ENCODE results near the gene VEPH1.

Gene VEPH1

DNA sequence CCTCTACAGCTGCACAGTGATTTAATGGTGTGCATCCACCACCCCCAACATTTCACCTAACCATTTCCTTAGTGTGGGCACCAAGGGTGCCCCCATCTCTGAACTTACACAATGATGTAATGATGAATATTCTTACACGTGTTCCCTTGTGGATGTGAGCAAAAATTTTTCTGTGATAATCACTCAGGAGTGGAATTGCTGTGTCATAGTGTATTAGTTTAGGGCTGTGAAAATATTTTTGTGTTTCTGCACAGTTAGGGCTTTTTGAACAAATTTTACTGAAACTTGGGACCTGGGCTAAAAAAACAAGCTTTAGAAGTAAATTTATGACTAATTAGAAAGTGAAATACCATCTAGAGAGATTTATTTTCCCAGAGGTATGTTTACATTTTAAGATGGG, 208.7 kb downstream of the VEPH1 start:
- no peak for DNase-seq

DNA sequence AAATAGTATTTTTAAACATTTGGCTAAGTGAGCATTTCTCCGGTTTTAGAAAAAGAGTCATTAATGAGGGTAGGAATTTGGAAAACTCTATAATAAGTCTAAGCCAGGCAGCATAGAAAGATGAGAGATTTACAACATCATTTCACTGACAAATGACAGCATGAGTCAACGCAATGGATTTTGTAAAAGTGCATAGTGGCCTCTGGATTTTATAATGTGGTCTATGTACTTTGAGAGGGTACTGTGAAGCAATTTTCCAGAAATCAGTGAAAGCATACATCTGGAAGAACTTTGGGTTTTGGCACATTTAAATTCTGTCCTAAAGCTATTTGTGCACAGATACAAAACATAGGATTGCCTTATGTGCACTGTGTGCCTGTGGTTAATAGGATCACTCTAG, 212.4 kb downstream of the VEPH1 start:
- DNase-seq, result no peak

DNA sequence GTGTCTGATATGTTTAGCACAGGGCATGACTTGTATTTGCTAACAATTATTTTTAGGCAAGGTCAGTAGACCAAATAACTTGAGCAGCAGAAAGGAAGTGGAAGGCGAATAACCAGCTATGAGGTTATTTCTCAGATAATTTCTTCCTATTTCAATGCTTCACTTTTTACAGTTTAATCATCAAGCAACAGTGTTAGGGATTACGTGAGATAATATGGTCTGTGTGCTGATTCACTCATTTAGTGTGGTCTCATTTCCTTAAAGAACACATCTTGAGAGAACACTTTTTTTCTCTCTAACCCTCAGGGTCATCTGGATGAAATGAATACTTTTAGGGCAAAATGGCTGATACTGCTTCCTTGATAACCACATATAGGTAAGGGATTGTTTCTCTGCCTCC, 217.2 kb downstream of the VEPH1 start:
- DNase-seq, result no peak

DNA sequence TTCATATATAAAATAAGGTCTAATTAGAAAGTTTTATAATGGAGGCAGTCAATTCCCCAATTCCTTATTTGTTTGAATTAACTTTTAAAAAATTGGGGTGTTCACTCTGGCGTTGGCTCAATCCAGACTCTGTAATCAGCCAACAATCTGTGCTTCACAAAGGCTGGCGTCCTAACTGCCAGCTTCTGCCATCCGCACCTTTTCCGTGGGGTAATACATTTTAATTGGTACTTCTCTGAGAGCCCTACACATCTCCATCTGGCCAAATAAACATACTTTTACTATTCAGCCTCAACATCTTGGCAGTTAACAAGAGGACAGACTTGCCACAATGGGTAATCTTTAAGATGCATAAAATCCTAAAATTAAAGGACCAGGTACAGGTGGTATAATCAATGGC, 218.1 kb downstream of the VEPH1 start:
- DNase-seq, result no peak

DNA sequence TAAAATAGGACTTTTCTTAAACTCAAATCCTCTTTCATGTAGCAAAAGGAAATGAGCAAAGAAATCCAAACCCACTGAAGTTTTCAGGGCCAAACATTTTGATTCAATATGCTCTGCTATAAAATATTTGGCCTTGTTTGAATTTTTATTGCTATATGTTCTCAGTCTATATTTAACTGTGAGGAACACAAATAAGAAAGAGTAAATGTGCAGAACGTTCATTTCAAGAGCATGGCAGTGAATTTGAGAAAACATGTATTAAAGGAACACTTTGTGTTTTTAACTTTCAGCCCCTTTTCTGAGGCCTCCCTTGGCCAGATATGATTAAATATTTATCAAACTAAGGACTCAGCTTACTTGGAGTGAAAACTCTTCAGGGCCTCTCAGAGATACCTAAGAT, 218.5 kb downstream of the VEPH1 start:
- no peak for DNase-seq

DNA sequence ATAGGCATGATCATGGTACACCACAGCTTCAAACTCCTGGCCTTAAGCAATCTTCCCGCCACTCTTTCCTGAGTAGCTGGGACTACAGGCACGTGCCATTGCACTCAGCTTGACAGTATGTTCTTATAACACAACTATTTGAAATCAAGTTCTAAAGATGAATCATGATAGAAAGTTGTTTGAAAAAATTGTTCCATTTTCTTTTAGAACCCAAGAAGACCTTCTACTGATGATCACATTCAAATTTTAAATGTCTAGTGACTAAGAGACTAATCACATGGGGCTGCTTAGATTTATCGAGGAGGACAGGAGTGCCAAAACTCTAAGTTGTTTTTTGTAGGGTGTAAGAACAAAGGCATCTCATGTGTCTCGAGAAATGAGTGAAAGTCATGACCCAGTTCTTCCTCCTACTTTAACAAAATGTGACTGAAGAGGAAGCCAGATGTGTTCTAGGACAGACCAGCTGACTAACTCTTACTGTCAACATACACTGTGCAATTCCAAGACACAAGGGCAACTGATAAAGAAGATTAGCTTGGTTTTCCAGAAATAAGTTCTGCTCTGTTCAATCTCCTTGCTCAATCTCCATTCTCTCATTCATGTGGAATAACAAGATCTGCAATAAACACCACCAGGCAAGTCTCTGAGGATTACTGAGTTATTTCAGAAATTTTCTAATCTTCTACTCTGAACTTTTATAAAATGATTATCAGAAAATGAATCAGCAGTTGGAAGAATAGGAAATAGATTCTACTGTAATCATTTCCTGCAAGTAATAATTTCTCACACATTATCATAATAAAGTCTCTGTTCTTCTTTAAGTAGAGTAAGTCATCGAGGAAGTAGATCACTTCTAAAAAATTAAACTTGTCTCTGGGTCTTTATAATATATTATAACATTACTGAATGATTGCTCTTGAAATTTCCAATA, 220.7 kb downstream of the VEPH1 start:
- DNase-seq, result no peak

DNA sequence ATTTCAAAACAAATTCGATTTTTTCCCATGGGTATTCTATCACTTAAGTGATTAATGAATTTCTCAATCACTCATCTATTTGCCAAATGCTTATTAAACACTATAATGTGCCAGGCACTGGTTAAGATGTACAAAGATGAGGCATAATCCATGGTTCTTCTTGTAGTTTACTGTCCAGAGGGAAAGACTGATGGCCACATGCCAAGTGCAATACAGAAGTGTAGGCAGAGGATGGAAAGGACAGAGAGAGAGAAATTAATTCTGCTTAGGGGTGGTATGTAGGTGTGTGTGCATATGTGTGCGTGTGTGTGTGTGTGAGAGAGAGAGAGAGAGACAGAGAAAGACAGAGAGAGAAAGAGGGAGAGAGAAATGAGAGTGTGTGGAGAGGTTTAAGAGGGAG, 222.4 kb downstream of the VEPH1 start:
- no peak for DNase-seq

DNA sequence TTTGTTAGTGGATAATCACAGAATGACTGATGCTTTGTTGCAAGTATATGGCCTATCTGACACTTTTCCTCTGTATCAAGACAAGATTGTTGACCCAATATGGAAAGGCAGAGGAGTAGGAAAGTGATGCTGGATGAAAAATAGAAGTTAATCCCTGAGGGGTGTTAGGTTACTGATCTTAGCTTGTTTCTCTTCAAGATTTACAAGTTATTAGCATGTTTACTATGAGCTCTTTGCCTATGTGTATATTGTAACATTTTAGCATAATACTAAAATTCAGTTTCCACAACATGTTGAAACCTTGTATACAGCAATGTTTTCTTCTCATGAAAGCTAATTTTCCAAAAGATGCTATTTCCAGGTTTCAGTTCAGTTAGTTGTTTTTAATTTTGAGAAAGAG, 222.9 kb downstream of the VEPH1 start:
- no peak for DNase-seq

DNA sequence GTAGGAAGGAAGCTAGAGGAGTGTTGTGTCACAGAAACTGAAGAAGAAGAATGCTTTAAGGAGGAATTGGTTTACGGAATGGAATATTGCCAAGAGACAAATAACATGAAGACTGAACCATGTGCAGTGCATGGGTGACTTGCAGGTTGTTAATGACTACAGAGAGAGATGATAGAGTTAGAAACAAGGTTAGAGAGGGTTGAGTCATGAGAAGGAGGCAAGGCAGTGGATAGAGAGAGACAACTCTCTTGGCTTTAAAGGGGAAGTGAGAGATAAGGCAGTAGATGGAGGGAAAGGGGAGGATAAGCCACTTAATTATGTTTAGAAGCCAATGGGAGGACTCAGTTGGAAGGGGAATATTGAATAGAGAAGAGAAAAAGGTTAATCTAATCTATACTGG, 224.0 kb downstream of the VEPH1 start:
- no peak for DNase-seq

DNA sequence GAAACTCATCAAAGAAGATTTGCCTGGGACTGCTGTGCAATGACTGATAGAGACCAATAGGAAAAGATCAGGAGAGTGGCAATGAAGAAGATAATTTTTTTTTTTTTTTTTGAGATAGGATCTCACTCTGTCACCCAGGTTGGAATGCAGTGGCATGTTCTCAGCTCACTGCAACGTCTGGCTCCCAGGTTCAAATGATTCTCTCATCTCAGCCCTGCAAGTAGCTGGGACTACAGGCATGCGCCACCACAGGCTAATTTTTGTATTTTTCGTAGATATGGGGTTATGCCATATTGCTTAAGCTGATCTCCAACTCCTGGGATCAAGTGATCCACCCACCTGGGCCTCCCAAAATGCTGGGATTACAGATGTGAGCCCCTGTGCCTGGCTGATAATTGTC, 226.4 kb downstream of the VEPH1 start:
- DNase-seq, result no peak

DNA sequence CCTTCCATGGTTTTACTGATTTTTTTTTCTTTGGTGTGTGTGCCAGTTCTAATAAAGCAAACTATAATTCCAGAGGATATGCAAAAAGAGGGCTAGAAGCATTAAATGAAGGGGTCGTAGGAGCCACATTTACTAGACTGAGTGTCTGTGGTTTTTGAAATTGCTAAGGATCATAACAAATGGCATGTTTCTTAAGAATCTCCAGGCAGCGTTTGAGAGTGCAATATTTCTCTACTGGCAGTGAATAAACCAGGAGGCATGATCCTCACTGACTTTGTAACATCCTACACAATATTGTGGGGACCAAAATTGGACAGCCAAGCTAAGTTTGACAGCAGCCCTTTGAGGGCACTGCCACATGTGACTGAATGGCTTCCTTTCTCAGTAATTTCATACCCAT, 227.4 kb downstream of the VEPH1 start:
- no peak for DNase-seq

DNA sequence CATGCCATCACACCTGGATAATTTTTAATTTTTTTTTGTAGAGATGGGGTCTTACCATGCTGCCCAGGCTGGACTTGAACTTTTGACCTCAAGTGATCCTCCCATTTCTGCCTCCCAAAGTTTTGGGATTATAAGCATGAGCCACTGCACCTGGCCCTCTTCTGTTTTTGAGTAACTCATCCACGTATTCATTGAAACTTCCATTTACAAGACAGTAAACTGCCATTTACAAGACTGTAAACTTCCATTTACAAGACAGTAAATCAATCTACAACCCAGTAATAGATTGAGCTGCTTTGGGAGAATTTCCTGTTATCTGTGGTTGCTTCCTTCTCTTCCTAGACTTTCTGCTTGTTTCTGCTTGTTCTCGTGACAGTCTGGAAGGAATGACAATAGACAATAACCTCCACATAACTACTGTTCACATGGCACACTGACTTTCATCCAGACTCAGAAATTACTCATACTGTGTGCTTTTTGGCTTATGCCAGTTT, 228.5 kb downstream of the VEPH1 start:
- DNase-seq, result no peak

DNA sequence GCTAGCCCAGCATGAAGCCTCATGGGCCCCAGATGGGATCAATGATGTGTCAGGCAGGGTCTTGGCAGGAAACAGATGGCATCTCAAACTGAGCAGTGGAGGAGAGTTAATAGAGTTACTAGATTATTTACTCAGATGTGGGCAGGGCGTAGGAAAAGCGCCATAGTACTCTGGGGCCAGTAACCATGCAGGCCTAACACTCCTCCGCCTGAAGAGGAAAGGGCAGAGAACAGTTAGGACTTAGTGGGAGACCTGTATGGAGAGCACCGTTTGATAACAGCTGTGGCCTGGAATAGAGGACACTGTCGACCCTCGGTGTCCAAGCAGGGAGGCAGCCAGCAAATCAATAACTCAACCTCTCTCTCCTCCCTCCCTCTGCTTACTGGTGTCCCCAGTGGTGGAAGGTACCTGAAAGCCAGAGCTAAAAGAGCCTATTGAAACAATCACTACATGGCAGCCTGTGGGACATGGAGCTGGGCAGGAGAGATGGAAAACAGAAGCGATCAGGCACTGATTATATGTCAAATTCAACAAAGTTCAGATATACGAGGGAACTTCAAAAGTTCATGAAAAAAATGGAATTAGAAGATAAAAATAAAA, 231.8 kb downstream of the VEPH1 start:
- no peak for DNase-seq

DNA sequence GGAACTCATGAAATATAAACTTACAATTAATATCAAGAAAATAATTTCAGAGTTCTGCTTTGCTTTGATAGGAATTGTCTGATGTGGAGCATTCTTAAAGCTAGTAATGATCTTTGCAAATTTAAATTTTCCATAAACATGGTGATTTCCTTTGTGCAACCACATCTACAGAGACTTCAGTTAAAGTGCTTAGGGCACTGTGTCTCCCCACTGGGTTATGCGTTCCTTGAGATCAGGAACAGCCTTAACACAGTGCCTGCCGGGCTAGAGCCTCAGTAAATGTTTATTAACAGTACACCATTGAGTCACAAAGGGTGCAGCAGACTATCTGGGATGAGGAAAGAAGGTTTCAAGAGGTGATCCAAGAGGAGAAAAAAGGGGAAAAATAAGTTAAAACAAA, 235.2 kb downstream of the VEPH1 start:
- DNase-seq, result no peak

DNA sequence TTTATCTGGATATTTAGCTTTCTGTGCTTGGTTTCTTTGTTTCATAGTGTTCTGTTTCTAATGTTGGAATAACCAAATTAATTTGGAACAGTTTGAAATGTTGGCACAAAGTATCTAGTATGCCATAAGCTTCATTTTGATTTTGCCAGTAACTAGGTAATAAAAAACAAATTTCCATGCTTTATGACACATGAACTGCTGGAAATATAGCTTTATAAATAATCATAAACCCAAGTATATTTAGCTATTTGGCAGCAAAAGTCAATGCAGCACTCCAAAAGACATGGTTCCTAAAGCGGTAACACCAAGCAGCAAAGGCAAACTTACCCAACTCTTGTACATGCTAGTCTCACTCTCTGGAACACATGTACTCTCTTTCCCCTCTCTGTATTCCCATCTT, 237.3 kb downstream of the VEPH1 start:
- DNase-seq, result no peak

DNA sequence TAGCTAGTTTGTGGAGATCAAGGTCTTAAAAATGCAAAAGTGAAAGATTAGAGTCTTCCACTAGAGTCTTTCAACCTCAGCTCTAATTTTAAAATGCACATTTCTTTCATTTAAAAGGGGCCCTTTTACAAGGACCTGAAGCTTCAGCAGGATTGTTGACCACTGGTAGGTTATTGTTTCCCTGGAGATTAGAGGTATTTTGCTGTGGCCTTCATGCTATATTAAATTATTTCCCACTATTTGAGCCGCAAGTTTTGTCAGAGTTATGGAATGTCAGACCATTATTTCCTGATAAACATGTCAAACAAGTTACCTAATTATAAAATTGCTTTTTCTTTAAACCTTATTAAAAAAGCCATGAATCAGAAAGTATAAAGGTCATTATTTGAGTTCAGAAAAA, 240.2 kb downstream of the VEPH1 start:
- no peak for DNase-seq

DNA sequence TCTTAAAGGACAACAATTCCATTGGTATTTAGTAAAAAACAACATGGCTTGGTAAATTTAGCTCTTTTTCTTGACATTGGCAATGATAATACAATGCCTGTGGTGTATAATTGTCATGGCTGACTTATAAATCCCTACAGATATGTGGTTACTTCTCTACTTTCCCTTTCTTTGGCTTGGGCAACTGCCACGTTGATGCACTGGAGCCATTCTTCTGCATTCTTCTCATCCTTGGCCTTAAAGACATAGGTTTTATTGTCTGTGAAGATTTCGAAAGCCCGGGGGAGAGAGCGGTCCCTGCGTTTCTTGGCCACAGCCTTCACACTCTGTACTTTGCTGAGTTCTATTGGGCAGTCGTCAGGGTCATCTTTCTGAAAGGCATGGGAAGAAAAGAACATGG, 242.2 kb downstream of the VEPH1 start:
- no peak for DNase-seq

DNA sequence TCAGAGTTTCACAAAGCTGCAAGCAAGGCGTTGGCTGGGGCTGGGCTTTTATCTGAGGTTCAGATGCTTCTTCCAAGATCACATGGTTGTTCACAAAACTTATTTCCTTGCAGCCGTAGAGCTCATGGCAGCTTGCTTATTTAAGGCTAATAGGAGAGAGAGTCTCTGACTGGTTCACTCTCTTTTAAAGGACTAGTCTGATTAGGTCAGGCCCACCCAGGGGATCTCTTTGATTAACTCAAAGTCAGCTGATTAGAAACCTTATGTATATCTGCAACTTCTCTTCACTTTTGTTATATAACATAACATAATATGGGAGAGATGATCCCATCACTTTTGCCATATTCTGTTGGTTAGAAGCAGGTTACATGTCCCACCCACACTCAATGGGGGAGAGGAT, 243.4 kb downstream of the VEPH1 start:
- no peak for DNase-seq

DNA sequence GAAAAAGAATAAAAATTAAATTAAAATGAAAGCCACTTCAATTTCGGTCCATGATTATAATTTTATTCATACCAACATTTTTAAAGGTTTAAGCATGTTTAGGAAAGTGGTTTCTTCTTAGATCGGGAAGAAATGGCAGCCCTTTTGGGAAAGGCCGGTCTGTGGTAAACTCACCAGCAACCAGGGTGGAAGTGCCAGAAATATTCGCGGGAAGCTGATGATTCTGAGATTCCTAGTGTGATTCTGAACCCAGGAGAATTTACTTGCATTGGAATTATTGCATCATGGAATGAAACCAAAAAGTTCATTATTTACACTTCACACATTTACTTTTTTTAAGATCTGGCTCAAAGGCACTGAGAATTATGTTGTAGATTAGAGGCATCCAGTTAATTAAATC, 246.1 kb downstream of the VEPH1 start:
- no peak for DNase-seq

DNA sequence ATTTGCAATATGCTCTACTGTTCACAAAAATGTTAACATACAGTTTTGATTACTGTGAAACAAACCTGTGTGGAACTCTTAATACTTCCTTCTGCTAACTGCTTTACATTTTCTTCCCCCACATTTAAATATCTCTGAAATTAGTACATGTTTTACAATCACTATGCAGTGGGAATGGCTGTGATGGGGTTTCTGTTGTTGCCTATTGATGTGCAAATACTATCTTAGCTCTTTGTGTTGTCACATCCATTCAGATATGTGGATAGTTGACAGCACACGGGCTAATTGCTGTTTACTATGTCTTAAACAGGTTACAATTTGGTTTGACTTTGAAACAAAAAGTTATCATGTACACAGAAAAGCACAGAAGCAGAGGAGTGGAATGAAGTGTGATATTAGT, 247.4 kb downstream of the VEPH1 start:
- DNase-seq, result no peak

DNA sequence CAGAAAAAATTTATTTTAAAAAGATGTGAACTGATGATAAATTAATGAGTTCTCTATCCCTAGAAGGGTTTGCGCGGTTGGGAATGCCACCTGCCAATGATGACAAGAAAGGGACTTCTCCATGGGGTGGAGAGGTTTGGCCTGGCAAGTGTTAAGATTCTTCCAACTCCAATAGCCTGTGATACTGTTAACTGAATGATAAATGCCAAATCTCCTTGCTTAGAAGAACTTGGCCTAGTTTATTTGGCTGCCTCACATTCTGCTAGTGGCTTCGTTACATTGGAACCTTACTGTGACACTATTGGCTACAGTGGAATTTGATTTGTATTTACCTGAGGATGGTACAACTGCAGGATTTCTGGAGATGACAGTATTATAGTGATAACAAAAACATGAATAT, 251.5 kb downstream of the VEPH1 start:
- DNase-seq, result no peak

DNA sequence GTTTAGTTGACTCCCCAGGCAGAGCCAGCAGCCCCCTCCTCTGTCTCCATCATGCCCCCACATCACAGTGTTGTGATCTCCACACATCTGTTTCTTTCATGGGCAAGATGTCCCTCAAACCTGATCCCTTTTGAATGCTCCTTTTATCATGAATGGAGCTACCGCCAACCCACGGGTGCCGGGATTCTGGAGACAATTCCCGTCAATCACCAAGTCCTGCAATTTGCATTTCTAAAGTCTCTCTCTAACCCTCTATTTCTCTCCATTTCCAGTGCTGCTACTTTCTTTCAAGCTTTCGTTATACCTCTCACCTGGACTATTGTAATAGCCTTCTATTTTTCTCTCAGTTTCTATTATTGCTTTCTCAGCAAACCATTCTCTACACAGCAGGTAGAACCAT, 253.6 kb downstream of the VEPH1 start:
- no peak for DNase-seq

DNA sequence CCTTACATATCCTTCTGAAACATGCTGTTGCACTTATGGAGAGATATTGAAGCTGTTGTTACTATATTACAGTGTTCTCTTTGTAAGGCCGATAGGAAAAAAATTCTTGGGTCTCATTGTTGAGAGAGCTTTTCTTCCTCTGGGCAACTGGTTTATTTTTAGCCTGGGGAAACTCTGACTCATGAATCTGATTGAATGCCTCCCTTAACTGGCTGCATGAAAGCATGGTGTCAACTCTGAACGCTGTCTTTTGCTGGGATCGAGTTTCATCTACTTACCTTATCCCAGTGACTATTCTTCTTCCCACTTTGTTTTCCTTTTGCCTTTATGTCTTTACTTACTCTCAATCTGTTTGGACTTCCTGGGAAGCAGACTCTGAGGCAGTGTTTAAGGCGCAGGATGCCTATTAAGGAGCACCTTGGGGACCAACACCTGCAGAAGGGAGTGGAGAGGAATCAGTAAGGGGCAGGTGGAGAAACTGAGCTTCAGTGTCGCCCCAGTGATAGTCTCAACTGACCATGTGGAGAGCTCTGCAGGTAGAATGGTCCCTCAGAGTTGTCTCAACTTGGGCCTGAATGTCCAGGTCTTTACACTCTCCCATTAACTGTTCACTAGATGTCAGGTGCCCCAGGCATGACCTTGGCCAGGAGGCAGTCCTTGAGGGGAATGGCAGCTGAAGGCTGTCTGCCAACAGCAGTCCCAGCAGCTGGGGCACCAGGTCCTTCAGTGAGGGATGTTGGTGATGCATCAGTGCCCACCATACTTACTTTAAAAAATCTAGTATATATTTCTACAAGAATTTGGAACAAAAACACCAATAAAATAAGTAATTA, 254.4 kb downstream of the VEPH1 start:
- no peak for DNase-seq

DNA sequence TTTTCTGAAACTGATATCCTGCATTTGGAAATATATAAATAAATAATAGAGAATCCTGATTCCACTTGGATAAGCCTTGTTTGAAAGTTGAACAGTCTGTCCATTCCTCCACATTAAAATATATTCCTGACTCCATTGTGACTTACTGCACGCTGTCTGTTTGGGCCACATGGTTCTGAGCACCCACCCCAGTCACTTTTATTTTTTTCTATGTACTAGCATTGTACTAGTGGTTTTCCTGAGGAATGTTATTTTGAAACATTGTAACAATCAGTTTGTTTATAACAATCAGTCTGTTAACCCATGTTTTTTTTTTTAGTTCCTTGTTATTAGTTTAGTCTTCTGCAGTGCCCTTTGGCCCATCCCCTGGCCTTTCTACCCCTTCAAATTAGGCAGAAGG, 255.8 kb downstream of the VEPH1 start:
- DNase-seq, result no peak
